ENCODE data around the gene CDYL2. TPM values are rescaled to one million over a fixed set of nuclear protein-coding genes. Genes with fewer than 3 reads are reported as not detected.

Gene CDYL2
- total and polyA plus RNA-seq, 11 donors, result 0.80 to 8.6 (median 3.5) TPM

- intact Hi-C loops (cut with DNase I), result no loop called here
- DNase-seq (no peak), ATAC-seq (no peak)
- Histone ChIP-seq H3K9me3 (peaks cover 0 to 5% (median 0%) of the 10 kb centered on the region in 12 donors), H3K4me1 (no peaks in the 10 kb centered on the region), H3K4me3 (no peak overlapping the region), H3K36me3 (no peaks in the 10 kb centered on the region), H3K27me3 (peaks cover 0 to 5% (median 0%) of the 10 kb centered on the region in 9 donors), H3K27ac (no peak overlapping the region)
- TF ChIP-seq POLR2A (IDR thresholded peaks at IDR 0.05), result no peak
- TF ChIP-seq CTCF (IDR thresholded peaks at IDR 0.05), result no peak
- 74 to 86% (median 77%) methylated on average over 5 of the region's 5 CpGs for WGBS, 4 donors
Observed at GRCh38 chr16:80836202-80836601, 31.8 kb upstream of the CDYL2 start.

- Histone ChIP-seq H3K4me3 (no peak overlapping the region), H3K27ac (no peak overlapping the region), H3K4me1 (no peaks in the 10 kb centered on the region), H3K27me3 (peaks cover 0 to 6% (median 0%) of the 10 kb centered on the region in 9 donors), H3K9me3 (peaks cover 0 to 1% (median 0%) of the 10 kb centered on the region in 12 donors), H3K36me3 (no peaks in the 10 kb centered on the region)
- DNase-seq (no peak), ATAC-seq (no peak)
- intact Hi-C loops (cut with DNase I), result no loop called here
- TF ChIP-seq CTCF (IDR thresholded peaks at IDR 0.05), result no peak
- TF ChIP-seq POLR2A (IDR thresholded peaks at IDR 0.05), result no peak
- 79 to 86% (median 85%) methylated on average over 1 of the region's 1 CpG for WGBS, 4 donors
Observed at GRCh38 chr16:80831039-80831438, 26.6 kb upstream of the CDYL2 start.

DNA sequence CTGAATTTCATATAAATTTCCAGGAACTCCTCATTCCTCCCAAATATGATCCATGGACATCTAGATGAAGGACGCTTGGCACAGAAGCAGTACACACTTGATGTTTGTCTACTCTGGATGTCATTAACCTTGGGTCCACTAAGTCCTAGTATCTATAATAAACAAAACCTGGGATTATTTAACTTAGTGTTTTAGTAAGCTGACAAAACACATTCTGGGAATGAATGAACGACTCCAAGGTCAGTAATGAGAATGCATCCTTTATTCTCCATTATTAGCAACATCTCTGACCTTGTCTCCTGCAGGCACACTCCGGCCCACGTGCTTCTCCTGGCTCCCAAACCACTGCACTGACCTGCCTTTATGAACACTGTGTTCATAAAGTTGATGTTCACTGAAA lies 24.1 kb upstream of the CDYL2 start:
- no peak overlapping the region for H3K4me3 ChIP-seq
- H3K9me3 ChIP-seq, result peaks cover 0 to 7% (median 0%) of the 10 kb centered on the region in 12 donors
- no peak for DNase-seq
- ATAC-seq, result no peak
- TF ChIP-seq CTCF (IDR thresholded peaks at IDR 0.05) (no peak), POLR2A (IDR thresholded peaks at IDR 0.05) (no peak)
- 68 to 75% (median 72%) methylated on average over 4 of the region's 4 CpGs for WGBS, 4 donors
- H3K4me1 ChIP-seq, result no peaks in the 10 kb centered on the region
- H3K27ac ChIP-seq, result no peak overlapping the region
- no peaks in the 10 kb centered on the region for H3K36me3 ChIP-seq
- intact Hi-C loops (cut with DNase I), result loop anchor here in 1 of 10 donors (10.0 kb wide), 1 partner anchor 304 kb away; no protein-coding TSS in a partner anchor
- peaks cover 0 to 6% (median 0%) of the 10 kb centered on the region in 9 donors for H3K27me3 ChIP-seq

GRCh38 chr16:80827007-80827406 lies 22.6 kb upstream of the CDYL2 start:
- WGBS, 4 donors, result 11 to 16% (median 14%) methylated on average over 1 of the region's 1 CpG
- H3K27me3 ChIP-seq, result peaks cover 0 to 6% (median 0%) of the 10 kb centered on the region in 9 donors
- TF ChIP-seq POLR2A (IDR thresholded peaks at IDR 0.05), result no peak
- TF ChIP-seq CTCF (IDR thresholded peaks at IDR 0.05), result no peak
- H3K4me1 ChIP-seq, result no peaks in the 10 kb centered on the region
- intact Hi-C loops (cut with DNase I), result loop anchor here in 1 of 10 donors (10.0 kb wide), 1 partner anchor 302 kb away; no protein-coding TSS in a partner anchor
- no peak overlapping the region for H3K4me3 ChIP-seq
- ATAC-seq, result no peak
- peaks cover 0 to 7% (median 0%) of the 10 kb centered on the region in 12 donors for H3K9me3 ChIP-seq
- H3K36me3 ChIP-seq, result no peaks in the 10 kb centered on the region
- DNase-seq, result no peak
- no peak overlapping the region for H3K27ac ChIP-seq
